Measurements from ENCODE around the gene CTRB1. TPM values are rescaled to one million over a fixed set of nuclear protein-coding genes. Genes with fewer than 3 reads are reported as not detected.

Gene CTRB1
- total and polyA plus RNA-seq, 2 of the 13 experiments (the other 11 are each of a cell fraction or from before 2014, with no cell fraction given) = not detected

GRCh38 chr16:75250089-75250808, 31.5 kb downstream of the CTRB1 start (continued):
- TF ChIP-seq PRPF4 (IDR thresholded peaks at IDR 0.05; ENCODE audit: low read depth, low read length, poor library complexity, severe bottlenecking) (no peak), ZNF775 (CRISPR knock-in tag; IDR thresholded peaks at IDR 0.05; ENCODE audit: borderline replicate concordance) (no peak), HOXA3 (CRISPR knock-in tag; IDR thresholded peaks at IDR 0.05) (no peak; the same call in 1 of the 2 replicates), ZNF784 (CRISPR knock-in tag; IDR thresholded peaks at IDR 0.05; ENCODE audit: borderline replicate concordance) (no peak), ZNF468 (CRISPR knock-in tag; IDR thresholded peaks at IDR 0.05) (no peak), XRCC5 (optimal IDR thresholded peaks at IDR 0.05; ENCODE audit: low read length) (no peak), ZNF354B (CRISPR knock-in tag; IDR thresholded peaks at IDR 0.05) (no peak), WIZ (CRISPR knock-in tag; IDR thresholded peaks at IDR 0.05) (no peak), ZNF232 (CRISPR knock-in tag; IDR thresholded peaks at IDR 0.05; ENCODE audit: borderline replicate concordance) (peak; percentile 78; the same call in 1 of the 2 replicates), GLMP (CRISPR knock-in tag; IDR thresholded peaks at IDR 0.05; ENCODE audit: borderline replicate concordance) (no peak), ZNF790 (CRISPR knock-in tag; IDR thresholded peaks at IDR 0.05; ENCODE audit: borderline replicate concordance) (no peak), PAX8 (CRISPR knock-in tag; IDR thresholded peaks at IDR 0.05; ENCODE audit: borderline replicate concordance) (no peak), MEIS2 (CRISPR knock-in tag; IDR thresholded peaks at IDR 0.05) (no peak; the same call in 1 of the 2 replicates), GATAD2A (CRISPR knock-in tag; IDR thresholded peaks at IDR 0.05) (0 out of 2 replicates have a peak, but pooled peaks have one; percentile 10), RXRB (CRISPR knock-in tag; IDR thresholded peaks at IDR 0.05; ENCODE audit: borderline replicate concordance) (no peak), KDM5A (IDR thresholded peaks at IDR 0.05; ENCODE audit: borderline replicate concordance, low read length) (no peak), RFXAP (CRISPR knock-in tag; IDR thresholded peaks at IDR 0.05; ENCODE audit: borderline replicate concordance) (0 out of 2 replicates have a peak, but pooled peaks have one; percentile 8), BCL6 (CRISPR knock-in tag; IDR thresholded peaks at IDR 0.05) (no peak), MAZ (IDR thresholded peaks at IDR 0.05; ENCODE audit: borderline replicate concordance, low read depth, low read length) (no peak), MAZ (CRISPR knock-in tag; IDR thresholded peaks at IDR 0.05; ENCODE audit: low read depth) (no peak), FIP1L1 (IDR thresholded peaks at IDR 0.05; ENCODE audit: borderline replicate concordance, insufficient read depth, low read depth, low read length) (no peak), ZBTB38 (CRISPR knock-in tag; IDR thresholded peaks at IDR 0.05) (peak; percentile 47; the same call in 1 of the 2 replicates), ZNF230 (CRISPR knock-in tag; IDR thresholded peaks at IDR 0.05) (no peak)
- TF ChIP-seq, protein P1, sequence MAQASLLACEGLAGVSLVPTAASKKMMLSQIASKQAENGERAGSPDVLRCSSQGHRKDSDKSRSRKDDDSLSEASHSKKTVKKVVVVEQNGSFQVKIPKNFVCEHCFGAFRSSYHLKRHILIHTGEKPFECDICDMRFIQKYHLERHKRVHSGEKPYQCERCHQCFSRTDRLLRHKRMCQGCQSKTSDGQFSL (CRISPR knock-in tag; IDR thresholded peaks at IDR 0.05) = no peak
